ENCODE data around the gene TMC7. TPM values are rescaled to one million over a fixed set of nuclear protein-coding genes. Genes with fewer than 3 reads are reported as not detected.

TMC7 gene
- total and polyA plus RNA-seq, 3 donors from 2014 or later, result 9.8 to 33.0 (median 14.6) TPM

- WGBS, 2 donors, result 69 to 76% methylated on average over 6 of the region's 6 CpGs
- Histone ChIP-seq H3K27me3 (no peaks in the 10 kb centered on the region), H3K36me3 (ENCODE audit: low read depth, missing control alignments) (no peaks in the 10 kb centered on the region), H3K4me3 (no peak overlapping the region), H3K27ac (no peak overlapping the region), H3K9me3 (no peaks in the 10 kb centered on the region), H3K4me1 (no peaks in the 10 kb centered on the region)
- intact Hi-C loops (cut with DNase I; ENCODE audit: low total_unique reads), result no loop called here
- TF ChIP-seq POLR2A (IDR thresholded peaks at IDR 0.05) (no peak), CTCF (IDR thresholded peaks at IDR 0.05) (no peak)
- no peak for DNase-seq
These were observed 94.1 kb downstream of the TMC7 start for GRCh38 chr16:19077879-19078278.

GRCh38 chr16:19083670-19084069, 99.9 kb downstream of the TMC7 start:
- intact Hi-C loops (cut with DNase I; ENCODE audit: low total_unique reads), result loop anchor here (10.0 kb wide), 1 partner anchor 81 kb away; the partner anchor contains the start of gene SYT17
- Histone ChIP-seq H3K36me3 (ENCODE audit: low read depth, missing control alignments) (no peaks in the 10 kb centered on the region), H3K9me3 (no peaks in the 10 kb centered on the region), H3K4me3 (no peak overlapping the region), H3K27me3 (no peaks in the 10 kb centered on the region), H3K4me1 (peaks cover 8% of the 10 kb centered on the region), H3K27ac (no peak overlapping the region)
- no peak for DNase-seq
- TF ChIP-seq CTCF (IDR thresholded peaks at IDR 0.05) (no peak), POLR2A (IDR thresholded peaks at IDR 0.05) (no peak)
- 75 to 79% methylated on average over 1 of the region's 1 CpG for WGBS, 2 donors

- DNase-seq, result no peak
- Histone ChIP-seq H3K36me3 (ENCODE audit: low read depth, missing control alignments) (no peaks in the 10 kb centered on the region), H3K27ac (no peak overlapping the region), H3K4me3 (no peak overlapping the region), H3K27me3 (no peaks in the 10 kb centered on the region), H3K9me3 (no peaks in the 10 kb centered on the region), H3K4me1 (peaks cover 8% of the 10 kb centered on the region)
- 80 to 85% methylated on average over 3 of the region's 3 CpGs for WGBS, 2 donors
- TF ChIP-seq CTCF (IDR thresholded peaks at IDR 0.05) (no peak), POLR2A (IDR thresholded peaks at IDR 0.05) (no peak)
- intact Hi-C loops (cut with DNase I; ENCODE audit: low total_unique reads), result loop anchor here (10.0 kb wide), 1 partner anchor 81 kb away; the partner anchor contains the start of gene SYT17
These were observed 100.4 kb downstream of the TMC7 start for GRCh38 chr16:19084139-19084538.

GRCh38 chr16:19084879-19085278, 101.1 kb downstream of the TMC7 start:
- H3K27ac ChIP-seq, result no peak overlapping the region
- H3K36me3 ChIP-seq (ENCODE audit: low read depth, missing control alignments), result no peaks in the 10 kb centered on the region
- peaks cover 8% of the 10 kb centered on the region for H3K4me1 ChIP-seq
- H3K9me3 ChIP-seq, result no peaks in the 10 kb centered on the region
- intact Hi-C loops (cut with DNase I; ENCODE audit: low total_unique reads), result loop anchor here (5.0 to 10.0 kb wide), 2 partner anchors 80 to 292 kb away; partner anchors contain the start of gene SYT17
- 91 to 92% methylated on average over 5 of the region's 5 CpGs for WGBS, 2 donors
- TF ChIP-seq CTCF (IDR thresholded peaks at IDR 0.05), result no peak
- DNase-seq, result no peak
- H3K4me3 ChIP-seq, result no peak overlapping the region
- H3K27me3 ChIP-seq, result no peaks in the 10 kb centered on the region

- DNase-seq, result no peak
- Histone ChIP-seq H3K4me3 (no peak overlapping the region), H3K9me3 (no peaks in the 10 kb centered on the region), H3K27ac (no peak overlapping the region), H3K27me3 (no peaks in the 10 kb centered on the region), H3K36me3 (ENCODE audit: low read depth, missing control alignments) (no peaks in the 10 kb centered on the region), H3K4me1 (peaks cover 8% of the 10 kb centered on the region)
- WGBS, 2 donors, result 26 to 39% methylated on average over 8 of the region's 8 CpGs
- intact Hi-C loops (cut with DNase I; ENCODE audit: low total_unique reads), result loop anchor here (5.0 to 10.0 kb wide), 2 partner anchors 79 to 292 kb away; partner anchors contain the start of gene SYT17
- no peak for TF ChIP-seq CTCF (IDR thresholded peaks at IDR 0.05)
- no peak for TF ChIP-seq POLR2A (IDR thresholded peaks at IDR 0.05)
These were observed 102.0 kb downstream of the TMC7 start for GRCh38 chr16:19085679-19086200.

All from testis (tissue), 3 donors.